Measurements from ENCODE around the gene LUC7L2.

DNA sequence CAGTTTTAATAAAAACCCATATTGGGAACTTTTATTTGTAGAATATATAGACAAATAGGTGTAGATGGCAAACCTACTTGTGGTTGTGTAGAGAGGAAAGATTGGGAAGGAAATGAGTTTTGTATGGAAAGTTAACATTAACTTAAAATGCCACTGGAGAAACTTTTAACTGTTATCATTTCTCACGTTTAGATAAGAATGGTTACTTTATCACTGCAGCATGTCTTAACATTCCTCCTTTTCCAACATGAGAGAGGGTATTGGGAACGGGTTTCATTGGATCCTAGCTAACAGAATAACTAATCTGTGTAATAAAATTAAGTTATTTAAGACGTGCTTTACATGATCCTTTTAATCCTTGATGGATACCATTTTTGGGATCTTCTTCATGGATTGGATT is 1.8 kb downstream of the LUC7L2 start:
- no peak for TF ChIP-seq CTCF (IDR thresholded peaks at IDR 0.05)
- TF ChIP-seq POLR2A (IDR thresholded peaks at IDR 0.05) = no peak
